GM21737 (cell line): Measurements from ENCODE around the gene EVA1C.
"Not testable (repeated sequence)": the region's sequence is repeated elsewhere in the genome, so short reads cannot be mapped to it uniquely, and the experiment has no call there.

Source experiments
- ATAC-seq: cut with Tn5 transposase; IDR thresholded peaks from one replicate; pipeline ENCODE4 v1.9.1; 2021; ENCODE audit warnings: mild to moderate bottlenecking, moderate library complexity; ENCODE audit not compliant: unreplicated experiment

EVA1C gene

GRCh38 chr21:32521736-32522355 lies 109.3 kb downstream of the EVA1C start:
- ATAC-seq: no peak

DNA sequence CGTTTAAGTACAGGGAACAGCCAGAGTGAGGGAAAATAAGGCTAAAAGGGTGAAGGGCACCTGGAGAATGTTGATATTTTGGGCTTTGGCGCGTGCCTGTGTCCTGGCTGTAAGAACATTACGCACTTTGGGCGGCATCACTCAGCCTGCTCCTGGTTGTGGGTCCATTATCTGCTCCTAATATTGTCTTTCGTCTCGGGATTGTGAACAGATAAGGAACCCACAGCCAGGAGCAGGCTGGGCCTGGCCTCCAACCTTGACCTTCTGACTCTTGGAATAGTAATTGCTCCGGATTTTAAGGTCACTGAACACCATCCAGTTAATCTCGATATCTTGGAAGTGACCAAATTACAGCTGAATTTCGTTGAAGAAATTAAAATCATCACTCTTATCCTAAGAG lies 111.0 kb downstream of the EVA1C start:
- ATAC-seq: no peak

GRCh38 chr21:32523988-32524719 lies 111.6 kb downstream of the EVA1C start:
- ATAC-seq: no peak

GRCh38 chr21:32525282-32525681 lies 112.8 kb downstream of the EVA1C start:
- no peak for ATAC-seq

GRCh38 chr21:32529679-32530078 lies 117.2 kb downstream of the EVA1C start:
- no peak for ATAC-seq

- ATAC-seq: not testable (repeated sequence)
Measured at GRCh38 chr21:32530809-32531208, 118.3 kb downstream of the EVA1C start.

GRCh38 chr21:32531561-32531960 lies 119.1 kb downstream of the EVA1C start:
- not testable (repeated sequence) for ATAC-seq

DNA sequence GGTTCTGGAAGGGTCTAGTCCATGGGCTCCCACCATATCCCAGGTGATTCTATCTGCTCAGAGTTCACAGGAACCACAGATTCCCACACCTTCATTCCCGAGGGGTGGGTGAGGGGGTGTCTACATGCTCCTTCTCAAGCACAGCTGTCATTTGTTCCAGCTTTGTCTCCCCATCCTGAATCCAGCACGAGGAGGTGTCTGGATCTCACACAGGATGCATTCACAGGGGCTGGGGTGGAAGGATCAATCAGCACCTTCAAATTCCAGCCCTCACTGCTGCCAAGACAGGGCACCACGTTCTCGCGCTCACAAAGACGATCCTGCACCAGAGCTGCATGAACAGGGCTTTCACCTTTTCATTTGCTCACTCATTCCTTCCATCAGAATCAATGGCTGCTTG lies 120.1 kb downstream of the EVA1C start:
- no peak for ATAC-seq

DNA sequence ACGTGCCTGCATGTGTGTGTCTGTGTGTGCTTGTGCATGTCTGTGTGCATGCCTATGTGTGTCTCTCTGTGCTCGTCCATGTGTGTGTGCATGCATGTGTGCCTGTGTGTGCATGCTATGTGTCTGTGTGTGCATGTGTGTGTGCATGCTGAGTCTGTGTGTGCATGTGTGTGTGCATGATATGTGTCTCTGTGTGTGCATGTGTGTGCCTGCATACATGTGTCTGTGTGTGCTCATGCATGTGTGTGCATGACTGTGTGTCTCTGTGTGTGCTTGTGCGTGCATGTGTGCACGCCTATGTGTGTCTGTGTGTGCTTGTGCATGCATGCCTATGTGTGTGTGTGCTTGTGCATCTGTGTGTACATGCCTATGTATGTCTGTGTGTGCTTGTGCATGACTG lies 120.5 kb downstream of the EVA1C start:
- ATAC-seq: no peak

DNA sequence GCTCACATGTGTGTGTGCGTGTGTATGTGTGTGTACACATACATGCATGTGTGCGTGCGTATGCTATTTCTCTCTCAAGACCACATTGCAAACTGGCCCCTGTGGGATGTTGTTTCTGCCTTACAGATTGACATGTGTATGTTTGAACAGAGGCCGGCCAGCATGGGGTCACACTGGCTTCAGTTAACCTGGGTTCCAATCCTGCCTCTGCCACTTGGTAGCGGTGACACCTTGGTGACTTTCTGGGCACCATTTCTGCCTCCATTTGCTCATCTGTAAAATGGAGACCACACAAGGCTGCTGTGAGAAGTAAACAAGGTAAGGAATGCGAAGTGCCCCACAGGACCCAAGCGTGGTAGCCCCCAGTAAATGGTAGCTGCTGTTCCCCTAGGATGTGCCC lies 121.1 kb downstream of the EVA1C start:
- ATAC-seq: no peak

DNA sequence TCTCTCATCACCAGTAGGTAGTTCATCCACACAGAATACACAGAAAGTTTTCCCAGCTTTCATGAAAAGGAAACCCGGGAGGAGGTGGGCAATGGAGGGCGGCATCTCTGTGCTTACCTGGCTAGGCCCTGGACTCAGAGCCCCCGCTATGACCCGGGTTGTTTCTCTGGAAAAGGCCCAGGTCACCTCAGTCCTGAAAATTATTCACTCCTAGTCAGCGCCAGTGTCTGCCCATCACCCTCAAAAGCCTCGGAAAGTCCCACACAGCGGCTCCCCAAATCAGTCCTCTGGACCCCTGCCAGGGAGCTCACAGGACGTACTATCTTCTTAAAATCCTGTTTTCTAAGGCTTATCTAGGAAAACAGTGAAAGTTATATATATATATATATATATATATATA lies 121.6 kb downstream of the EVA1C start:
- no peak for ATAC-seq

DNA sequence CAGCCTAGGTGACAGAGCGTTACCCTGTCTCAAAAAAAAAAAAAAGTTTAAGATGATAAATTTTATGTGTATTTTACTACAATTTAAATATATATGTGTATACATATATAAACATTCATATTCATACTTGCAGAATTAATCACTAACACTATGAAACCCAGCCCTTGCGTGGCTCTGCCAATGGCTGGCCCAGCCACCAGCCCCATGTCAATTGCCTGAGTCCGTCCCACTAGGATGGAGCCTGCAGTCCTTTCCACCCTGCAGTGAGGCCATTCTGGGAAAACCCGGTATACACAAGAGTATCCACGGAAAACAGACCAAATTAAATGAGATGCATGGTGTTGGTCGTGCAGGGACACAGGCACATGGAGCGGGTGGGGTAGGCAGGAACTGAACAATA lies 123.1 kb downstream of the EVA1C start:
- ATAC-seq: no peak

DNA sequence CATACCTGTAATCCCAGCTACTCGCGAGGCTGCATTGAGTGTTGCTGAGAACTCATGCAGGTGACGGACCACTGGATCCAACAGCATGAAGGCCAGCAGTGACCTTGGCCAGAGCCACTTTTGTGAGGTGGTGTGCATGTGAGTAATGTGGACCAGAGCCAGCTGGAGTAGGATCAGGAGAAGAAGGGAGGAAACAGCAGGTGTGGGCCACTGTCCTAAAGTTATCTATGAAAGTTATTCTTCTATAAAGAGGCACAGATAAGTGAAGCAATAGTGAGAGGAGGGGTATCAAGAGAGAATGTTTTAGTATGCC lies 125.0 kb downstream of the EVA1C start:
- ATAC-seq: no peak

GRCh38 chr21:32538147-32538792 lies 125.8 kb downstream of the EVA1C start:
- ATAC-seq: no peak

- no peak for ATAC-seq
Measured at GRCh38 chr21:32539378-32539777, 126.9 kb downstream of the EVA1C start.

DNA sequence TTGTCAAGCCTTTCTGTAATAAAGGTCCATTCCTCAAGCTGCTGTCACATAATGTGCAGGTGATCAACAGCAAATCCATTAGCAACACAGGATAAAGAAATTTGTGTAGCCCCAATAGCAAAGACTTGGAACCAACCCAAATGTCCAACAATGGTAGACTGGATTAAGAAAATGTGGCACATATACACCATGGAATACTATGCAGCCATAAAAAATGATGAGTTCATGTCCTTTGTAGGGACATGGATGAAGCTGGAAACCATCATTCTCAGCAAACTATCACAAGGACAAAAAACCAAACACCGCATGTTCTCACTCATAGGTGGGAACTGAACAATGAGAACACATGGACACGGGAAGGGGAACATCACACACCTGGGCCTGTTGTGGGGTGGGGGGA lies 130.6 kb downstream of the EVA1C start:
- ATAC-seq: not testable (repeated sequence)

DNA sequence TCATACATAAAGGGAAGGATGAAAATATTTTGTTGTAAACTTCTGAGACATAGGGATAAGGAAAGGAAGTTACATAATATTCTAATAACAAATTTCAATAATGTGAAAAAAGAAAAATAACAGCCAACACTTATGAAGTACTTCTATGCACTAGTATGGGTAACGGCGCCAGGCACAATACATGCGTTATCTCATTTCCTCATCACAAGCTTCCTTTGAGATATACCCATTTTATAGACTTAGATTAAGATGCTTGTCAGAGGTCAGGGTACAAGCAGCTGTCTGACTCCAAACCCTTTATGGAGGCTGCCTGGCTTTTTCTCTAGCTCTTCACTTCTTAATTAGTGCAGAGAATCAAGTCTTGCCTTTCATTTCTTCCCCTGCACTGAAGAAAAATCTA lies 131.5 kb downstream of the EVA1C start:
- no peak for ATAC-seq

DNA sequence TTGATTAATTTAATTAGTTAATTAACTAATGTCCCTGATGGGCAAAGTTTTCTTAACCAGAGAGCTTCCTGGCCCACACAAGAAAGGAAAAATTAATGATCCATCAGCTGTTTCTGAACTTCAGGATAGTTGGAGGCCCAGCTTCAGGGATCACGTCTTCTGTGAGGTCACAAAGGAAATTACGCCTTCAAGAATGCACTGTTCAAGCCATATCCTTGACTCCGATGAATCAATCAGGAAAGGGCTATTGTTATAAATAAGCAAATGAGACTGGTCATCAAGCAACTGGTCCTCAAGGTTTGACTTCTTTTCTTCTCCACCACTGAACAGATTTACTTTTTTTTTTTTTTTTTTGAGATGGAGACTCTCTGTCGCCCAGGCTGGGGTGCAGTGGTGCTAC lies 132.2 kb downstream of the EVA1C start:
- no peak for ATAC-seq

GRCh38 chr21:32545948-32546441 lies 133.5 kb downstream of the EVA1C start:
- no peak for ATAC-seq

DNA sequence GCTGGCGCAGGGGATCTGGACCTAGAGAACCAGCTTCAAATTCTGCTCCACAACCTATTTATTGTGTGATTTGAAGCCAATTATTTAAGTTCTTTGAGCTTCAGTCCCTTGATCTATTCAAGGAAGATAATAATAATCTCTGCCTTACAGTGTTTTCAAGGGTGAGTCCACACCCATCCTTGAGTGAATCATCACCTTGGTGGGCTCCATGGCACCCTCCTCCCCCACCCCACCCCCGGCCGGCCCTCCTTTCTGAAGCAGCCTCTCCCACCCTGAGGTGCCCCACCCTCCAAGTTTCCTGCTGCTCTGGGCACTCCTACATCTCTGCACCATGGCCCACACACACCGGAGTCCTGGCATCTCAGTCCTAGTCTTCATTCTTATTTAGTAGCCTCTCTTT lies 134.5 kb downstream of the EVA1C start:
- no peak for ATAC-seq

DNA sequence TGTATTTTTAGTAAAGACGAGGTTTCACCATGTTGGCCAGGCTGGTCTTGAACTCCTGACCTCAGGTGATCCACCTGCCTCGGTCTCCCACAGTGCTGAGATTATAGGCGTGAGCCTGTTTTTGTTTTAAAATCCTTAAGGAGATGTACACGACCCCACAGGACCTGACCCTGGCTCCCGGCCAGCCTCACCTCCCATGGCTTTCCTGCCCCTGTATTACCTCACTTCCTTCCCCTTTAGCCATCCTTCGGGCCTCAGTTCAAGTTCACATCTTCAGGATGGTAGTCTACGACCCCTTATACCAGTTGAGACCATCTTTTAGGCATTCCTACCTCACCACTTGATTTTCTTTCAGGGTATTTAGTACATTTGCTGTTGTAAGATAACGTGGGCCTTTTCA lies 136.5 kb downstream of the EVA1C start:
- ATAC-seq: no peak

DNA sequence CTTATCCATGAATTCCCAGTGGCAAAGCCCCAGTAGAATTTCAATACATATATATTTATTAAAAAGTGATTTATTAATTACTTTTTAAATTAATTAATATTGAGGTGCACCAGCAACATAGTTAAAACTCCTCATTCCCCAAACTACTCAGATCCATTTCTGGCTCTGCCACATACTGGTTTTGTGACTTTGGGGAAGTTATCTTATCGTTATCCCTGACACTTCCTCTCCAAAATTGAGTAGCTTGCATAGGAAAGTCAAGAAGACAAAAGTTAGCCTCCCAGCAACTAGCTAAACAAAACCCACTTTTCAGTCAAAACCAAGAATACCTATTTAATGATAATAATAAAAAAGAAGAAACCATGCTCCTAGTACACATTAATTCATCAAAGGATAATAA lies 136.9 kb downstream of the EVA1C start:
- no peak for ATAC-seq
